Suppressor macrophage treated with lipopolysaccharide for 1 hour (primary cell): Measurements from ENCODE around the gene SLC6A18.
A peak's percentile ranks its signal among the peaks of the same experiment; 100 is the strongest.

Experiments
- DNase-seq, 3 donors: peaks; one replicate each; pipeline ENCODE4 v3.0.0-alpha.2; 2020 to 2022

The SLC6A18 gene

DNA sequence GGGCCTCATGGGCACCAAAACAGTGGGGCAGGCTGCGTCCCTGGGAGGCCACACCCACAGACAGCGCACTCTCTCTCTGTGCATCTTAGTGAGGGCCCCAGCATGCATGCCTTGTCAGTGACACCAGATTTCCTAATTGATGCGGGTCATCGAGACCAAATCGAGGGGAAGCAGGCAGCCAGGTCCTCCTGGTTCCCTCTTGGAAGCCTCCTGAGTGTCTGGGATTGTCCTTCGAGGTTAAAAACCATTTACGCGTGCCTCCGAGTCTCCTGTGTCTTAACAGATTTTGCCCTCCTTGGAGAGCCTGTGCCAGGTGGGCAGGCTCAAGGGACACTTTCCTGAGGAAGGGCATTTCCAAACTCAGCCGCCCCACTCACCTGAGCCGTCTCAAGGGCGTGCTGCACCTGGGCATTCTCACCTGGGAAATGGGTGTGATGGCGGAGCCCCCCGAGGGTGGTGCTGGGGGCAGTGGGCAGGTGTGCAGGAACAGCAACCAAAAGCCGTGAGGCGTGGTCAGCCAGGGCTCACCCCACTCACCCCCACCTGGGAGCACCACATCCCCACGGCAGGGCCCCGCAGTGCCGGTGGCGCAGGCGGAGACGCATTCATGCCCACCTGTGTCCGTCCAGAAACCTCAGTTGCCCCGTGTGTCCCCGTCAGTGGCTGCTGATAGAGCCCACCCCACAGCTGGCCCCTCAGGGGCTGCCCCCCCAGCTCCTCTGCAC lies 21.1 kb upstream of the SLC6A18 start:
- no peak for DNase-seq

DNA sequence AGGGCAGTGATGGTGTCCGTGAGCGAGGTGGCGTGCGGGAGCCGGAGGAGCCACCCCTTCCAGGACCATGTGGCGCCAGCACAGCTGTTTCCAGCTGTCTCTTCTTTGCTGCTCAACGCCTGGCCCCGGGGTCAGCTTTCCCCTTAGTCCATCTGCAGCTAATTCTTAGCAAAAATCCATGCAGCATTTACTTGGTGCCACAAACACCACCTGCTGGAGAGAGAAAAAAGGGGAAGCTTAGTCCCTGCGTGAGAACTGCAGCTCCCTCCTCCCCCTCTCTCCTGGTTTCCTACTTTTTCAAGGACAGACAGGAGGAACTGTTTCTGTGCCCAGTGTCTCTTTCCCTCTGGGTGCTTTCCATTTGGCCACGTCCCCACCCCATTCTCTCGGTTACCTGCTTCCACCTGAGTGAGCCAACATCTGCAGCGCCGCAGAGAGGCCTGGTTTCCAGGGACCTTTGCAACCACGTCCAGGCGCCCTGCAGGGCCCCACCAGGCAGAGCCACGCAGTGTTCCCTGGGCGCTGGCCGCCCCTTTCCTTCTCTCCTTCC lies 20.4 kb upstream of the SLC6A18 start:
- DNase-seq: peak; percentile 24 to 33 (median 30)

DNA sequence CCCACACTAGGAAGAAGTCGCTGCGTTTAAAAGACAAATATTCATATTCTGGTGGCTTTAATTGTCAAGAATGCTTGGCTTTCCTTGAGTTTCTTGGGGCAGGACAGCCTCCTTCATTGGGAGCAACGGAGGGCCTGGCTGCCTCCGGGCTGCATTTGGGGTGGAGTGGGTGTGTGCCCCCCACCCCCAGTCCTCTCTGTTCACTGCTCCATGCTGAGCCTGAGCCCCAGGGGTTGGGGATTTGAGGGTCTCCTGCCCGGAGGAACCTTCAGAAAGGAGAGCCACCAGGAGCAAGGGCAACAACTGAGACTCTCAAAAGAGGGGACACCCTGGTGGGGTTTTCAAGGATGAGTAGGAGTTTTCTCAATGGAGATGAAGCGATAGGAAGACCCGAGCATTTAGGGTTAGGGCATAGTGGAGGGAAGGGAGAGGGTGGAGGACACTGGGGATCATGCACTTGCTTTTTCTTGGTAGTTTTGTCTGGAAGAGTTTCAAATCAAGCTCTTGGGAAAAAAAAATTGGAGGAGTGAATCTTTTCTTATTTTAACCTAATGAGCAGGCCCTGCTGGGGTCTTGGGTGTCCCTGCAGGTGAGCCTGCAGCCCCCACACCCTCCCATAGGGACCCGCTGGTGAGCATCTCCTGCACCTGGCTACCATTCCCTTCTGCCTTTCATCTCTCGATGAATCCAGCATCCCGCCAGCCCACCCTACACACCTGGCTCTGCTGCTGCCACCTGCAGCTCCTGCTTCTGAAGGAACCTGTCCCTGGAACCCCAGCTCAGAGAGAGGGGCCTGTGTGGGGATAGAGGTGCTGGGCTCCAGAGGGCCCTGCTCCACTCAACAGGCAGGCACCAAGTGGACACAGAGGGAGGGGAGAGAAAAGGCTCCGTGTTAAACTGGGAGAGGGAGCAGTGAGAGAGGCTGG lies 19.7 kb upstream of the SLC6A18 start:
- no peak for DNase-seq

DNA sequence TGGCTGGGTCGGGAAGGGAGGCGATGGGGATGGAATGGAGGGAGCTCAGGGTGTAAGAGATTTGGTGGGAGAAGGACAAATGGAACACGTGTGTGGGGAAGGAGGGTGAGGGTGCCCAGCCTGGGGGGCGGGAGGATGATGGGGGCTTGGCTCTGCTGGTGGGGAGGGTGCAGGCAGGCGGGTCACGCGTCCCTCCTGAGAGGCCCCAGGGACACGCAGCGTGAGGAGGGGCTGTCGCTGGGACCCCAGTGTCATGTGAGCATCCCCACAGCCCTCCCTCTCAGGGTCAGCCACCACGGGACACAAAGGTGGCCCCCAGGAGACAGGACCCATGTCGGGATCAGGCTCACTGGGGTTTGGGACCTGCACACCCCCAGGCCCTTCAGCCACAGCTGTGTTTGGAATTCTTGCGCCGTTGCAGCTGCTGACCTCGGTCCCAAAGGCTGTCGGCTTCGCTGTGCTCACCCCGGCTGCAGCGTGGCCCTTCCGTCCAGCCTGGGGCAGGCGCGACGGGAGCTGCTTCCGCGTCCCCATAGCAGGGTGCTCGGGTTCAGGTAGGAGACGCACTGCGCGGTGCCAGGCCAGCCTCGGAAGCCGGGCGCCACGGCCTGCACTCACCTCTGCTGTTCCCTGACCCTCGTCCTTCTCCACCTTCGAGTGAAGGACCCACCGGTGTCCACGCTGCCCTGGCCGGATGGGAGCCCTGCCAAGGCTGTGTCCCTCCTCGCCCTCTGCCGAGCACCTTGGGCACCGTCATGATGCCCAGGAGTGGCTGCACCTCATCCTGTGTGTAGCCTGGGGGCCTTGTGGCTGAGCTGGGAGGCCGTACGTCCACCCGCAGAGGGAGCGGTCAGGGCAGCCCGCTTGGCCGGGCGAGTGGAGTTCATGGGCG lies 18.4 kb upstream of the SLC6A18 start:
- DNase-seq: no peak

DNA sequence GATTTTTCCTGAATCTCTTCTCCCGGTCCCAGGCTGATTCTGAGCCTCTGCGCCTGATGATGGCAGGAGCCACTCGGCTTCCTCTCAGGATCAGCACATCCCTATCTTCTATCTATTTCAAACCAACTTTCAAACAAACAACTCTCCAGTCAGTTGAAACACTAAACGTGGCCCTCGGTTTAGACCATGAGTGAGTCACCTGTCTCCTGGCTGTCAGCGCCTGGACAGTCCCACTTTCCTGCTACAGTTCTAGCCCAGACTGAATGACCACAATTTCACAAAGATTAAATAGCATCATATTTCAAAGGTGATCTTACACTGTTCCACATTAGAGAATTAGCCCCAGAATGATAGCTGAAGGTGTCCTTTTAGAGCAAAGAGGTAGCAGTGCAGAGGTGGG lies 17.6 kb upstream of the SLC6A18 start:
- no peak for DNase-seq

DNA sequence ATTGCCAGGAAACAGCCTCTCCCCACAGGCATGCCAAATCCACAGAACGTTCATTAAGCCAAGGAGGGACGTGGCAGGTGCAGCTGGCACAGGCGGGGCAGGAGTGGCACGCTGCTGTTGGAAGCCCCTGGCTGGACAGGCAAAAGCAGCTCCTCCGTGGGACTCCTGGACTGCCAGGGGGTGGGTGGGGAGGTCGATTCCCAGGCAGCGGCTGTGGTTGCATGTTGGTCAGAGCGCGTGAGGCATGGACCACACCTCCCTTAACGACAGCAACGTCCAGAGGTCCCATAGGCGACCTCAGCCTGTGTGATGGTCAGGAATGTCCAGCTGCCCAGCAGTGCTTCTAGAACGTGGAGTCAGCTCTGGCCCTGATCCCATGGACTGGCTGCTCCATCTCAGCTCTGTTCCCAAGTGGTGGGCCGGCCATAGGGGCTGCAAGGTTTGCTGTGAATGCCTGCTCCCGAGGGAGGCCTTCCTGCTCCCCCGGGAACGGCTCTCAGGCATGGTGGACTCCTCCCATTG lies 16.9 kb upstream of the SLC6A18 start:
- DNase-seq: no peak

DNA sequence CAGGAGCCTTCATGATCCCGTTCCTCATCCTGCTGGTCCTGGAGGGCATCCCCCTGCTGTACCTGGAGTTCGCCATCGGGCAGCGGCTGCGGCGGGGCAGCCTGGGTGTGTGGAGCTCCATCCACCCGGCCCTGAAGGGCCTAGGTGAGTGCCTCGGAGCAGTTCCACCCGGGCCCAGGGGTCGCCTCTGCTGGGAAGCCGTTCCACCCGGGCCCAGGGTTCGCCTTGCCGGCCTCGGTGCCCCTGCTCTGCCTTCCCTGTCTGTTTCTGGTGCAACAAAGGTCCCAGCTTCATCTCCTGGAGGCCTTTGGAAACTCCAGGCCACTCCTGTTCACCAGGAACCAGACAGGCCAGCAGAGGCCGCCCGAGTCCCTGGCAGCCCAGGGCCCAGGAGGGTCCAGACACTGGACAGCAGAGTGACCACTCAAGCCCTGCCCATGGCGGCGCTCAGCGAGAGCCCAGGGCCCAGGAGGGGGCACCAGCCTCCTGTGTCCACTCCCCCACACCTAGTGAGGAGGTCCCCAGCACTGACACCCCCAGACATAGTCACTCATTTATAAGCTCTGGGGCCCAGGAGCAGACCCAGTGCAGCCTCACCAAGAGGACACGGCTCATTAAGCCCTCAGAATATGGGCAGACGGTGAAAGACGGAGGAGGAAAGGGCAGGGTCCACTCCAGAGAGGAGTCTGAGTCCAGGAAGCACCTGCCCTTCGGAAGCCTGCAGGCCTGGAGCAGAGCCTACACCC lies 16.3 kb upstream of the SLC6A18 start:
- peak in 2 of 3 donors; percentile 1 to 18 for DNase-seq

DNA sequence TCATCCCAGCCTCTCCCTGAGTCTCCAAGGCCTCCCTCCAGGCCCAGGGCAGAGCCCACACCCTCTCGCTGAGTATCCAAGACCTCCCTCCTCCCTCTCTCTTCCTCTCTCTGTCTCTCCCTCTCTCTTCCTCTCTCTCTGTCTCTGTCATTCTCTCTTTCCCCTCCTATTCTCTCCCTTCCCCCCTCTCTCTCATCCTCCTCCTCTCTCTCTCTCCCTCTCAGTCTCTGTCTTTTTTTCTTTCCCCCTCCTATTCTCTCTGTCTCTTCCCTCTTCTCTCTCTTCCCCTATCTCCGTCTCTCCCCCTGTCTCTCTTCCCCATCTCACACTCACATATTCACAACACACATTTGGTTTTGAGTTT lies 15.7 kb upstream of the SLC6A18 start:
- DNase-seq: no peak

DNA sequence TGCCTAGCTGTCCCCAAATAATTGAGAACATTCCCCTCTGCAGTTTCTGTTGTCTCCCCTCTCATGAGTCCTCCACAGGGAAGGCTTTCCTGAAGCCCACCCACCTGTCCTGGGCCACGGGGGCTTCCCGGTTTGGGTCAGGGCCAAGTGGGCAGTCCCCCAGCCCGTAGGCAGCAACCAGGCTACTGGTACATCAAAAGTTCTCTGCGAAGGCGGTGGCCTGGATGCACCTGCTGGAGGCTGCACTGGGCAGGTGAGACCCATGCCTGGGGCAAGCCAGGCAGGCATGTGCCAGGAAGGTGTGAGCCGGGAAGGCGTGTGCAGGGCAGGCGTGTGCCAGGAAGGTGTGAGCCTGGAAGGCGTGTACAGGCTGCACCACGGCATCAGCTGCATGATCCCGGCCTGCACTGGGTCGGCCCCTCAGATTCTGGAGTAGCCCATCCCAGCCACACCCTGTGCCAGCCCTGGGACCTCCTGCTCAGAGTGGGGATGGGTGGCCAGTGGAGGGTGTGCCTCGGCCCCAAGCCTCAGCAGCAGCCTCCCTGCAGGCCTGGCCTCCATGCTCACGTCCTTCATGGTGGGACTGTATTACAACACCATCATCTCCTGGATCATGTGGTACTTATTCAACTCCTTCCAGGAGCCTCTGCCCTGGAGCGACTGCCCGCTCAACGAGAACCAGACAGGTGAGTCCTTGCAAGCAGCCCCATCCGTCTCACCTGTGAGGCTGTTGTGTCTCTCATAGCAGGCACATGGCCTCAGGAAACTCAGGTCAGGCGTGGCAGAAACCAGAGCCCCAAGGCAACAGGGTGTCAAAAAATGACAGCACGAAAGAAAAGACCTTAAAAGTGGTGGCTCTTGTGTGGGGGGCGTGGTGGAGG lies 15.0 kb upstream of the SLC6A18 start:
- DNase-seq: no peak

DNA sequence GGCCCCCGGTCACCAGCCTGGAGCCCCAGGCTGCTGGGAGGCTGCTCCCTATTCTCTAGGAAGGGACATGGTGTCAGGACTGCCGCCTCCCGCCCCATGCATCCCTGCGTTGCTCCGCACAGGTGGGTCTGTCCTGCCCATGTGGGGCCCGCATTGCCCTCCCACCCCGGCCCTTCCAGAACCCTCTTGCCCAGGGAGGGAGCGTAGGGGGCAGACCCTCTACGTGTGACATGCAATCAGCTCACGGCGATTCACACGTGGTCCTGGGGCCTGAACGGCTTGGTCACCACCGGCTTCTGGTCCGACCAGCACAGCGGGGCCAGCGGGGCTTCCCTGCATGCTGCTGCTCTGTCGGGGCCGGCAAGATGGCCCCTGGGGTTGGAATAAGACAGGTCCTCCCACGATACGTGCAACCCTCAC lies 14.3 kb upstream of the SLC6A18 start:
- DNase-seq: no peak

DNA sequence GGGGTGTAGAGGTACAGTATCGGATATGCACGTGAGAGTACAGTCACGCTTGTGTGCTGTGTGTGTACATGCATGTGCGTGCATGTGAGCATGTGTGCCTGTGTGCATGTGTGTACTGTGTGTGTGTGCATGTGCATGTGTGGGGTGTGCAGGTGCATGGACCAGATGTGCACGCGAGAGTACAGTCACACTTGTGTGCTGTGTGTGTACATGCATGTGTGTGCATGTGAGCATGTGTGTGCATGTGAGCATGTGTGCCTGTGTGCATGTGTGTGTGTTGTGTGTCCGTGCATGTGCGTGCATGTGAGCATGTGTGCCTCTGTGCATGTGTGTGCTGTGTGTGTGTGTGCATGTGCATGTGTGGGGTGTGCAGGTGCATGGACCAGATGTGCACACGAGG lies 13.5 kb upstream of the SLC6A18 start:
- DNase-seq: no peak

DNA sequence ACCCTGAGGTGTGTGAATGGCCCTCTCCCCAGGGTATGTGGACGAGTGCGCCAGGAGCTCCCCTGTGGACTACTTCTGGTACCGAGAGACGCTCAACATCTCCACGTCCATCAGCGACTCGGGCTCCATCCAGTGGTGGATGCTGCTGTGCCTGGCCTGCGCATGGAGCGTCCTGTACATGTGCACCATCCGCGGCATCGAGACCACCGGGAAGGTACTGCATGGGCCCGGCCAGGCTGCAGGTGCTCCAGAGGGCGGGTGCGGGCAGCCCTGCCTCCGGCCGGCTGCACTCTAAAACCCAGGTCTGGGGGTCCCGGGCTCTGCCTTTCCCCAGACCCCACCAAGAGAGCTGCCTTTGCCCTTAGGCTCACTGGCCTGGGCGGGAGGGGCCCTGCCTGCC lies 12.9 kb upstream of the SLC6A18 start:
- DNase-seq: no peak

DNA sequence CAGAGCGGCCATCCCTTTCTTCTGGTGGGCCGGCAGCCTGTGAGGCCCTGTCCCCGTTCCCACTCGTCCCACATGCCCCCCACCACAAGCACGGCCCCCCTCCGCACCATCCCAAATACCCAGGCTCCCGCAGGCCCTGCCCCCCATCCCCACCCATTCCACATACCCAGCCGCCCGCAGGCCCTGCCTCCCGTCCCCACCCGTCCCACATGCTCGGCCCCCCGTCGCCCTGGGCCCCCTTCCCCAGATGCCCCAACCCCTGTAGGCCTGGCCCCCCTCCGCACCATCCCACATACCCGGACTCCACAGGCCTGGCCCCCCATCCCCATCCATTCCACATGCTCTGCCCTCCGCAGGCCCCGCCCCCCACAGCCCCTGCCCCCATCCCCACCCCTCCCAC lies 12.3 kb upstream of the SLC6A18 start:
- DNase-seq: no peak

DNA sequence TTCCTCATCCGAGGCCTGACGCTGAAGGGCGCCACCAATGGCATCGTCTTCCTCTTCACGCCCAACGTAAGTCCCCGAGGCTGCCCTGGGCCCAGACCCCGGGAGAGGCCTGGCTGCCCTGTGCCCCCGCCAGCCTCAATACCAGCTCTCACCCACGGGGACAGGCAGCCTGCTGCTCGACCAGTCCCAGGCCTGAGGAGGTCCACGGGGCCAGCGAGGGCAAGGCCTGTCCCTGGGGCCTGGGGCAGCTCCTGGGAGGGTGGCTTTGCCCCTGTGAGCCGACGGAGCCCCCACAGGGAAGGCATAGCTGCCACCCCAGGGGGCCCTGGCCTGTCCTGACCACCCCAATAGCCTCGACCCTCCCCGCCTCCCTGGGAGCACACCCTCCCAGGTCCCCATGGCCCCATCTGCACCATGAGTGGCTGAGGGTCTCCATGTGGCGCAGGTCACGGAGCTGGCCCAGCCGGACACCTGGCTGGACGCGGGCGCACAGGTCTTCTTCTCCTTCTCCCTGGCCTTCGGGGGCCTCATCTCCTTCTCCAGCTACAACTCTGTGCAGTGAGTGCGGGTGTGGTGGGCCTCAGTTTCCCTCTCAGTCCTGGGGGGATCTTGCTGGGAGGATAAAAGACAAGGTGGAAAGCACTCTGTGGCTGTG lies 11.5 kb upstream of the SLC6A18 start:
- DNase-seq: no peak

DNA sequence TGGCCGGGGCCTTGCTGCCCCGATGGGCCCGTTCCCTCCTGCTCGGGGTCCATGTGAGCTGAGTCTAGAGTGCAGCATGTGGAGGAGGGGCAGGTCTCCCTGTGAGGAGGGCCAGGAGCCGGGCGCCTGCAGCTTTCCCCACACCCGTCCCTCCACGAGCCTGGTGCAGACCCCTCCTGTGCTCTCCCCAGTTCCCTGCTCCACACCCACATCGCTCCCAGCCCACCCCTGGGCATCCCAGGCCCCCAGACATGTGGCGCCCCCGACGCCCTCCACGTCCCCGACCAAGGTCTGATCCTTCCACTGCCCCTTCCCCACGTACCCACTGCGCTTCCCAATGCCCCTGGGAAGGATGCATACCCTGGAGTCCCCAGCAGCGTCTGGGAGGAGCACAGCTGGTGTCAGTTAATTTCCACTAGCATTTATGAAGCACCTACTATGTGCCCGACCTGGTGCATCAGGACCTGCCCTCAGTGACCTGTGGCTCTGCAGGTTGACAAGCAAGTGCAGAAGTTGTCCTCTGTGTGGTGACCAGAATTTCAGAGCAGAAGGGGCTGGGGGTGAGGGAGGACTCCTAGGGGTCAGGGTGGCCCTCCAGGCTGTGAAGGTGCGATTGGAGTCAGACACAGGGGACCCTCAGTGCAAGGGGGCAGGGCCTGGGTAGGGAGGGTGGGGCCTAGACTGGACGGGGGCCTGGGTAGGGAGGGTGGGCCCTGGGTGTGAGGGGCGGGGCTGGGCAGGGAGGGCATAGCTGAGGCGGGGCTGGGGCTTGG lies 10.8 kb upstream of the SLC6A18 start:
- DNase-seq: no peak

DNA sequence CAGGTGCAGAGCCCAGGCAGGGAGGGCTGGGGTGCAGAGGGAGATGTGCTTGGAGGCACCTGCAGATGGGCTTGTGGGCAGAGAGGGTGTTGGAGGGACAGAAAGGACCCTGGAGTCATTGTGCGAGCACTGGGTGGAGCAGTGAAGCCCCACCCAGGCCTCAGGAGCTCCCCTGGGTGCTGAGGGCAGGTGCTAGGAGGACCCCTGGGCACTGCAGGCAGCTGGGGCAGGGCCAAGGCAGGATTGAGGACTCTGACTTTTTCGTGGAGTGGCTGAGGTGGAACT lies 10.3 kb upstream of the SLC6A18 start:
- no peak for DNase-seq

DNA sequence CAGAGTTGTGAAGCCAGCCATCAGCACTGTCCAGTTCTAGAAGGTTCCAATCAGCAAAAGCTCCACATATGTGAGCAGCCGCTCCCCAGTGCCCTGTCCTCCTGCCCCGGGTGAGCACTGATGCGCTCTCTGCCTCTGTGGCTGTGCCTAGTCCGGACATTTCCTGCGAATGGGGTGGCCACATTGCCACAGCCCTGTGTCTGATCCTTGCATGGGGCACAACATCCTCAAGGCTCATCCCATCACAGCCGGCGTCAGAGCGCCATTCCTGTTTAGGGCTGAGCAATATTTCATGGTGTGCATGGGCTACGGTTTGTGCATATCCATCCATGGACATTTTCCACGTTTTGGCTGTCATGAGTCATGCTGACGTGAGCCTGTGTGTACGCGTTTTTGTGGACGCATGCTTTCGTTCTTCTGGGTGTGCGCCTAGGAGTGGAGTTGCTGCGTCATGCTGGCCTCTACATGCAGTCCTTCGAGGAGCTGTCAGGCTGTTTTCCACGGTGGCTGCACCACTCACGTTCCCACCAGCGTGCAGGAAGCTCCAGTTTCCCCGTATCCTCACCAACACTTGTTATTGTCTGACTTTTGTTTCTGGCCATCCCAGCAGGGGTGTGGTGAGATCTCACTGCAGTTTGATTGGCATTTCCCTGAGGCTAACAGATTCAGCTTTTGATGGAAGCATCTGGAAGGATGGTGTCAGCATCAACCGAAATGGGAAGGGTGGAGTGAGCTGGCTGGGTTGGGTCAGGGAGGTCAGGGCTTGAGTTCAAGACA lies 9.7 kb upstream of the SLC6A18 start:
- no peak for DNase-seq

DNA sequence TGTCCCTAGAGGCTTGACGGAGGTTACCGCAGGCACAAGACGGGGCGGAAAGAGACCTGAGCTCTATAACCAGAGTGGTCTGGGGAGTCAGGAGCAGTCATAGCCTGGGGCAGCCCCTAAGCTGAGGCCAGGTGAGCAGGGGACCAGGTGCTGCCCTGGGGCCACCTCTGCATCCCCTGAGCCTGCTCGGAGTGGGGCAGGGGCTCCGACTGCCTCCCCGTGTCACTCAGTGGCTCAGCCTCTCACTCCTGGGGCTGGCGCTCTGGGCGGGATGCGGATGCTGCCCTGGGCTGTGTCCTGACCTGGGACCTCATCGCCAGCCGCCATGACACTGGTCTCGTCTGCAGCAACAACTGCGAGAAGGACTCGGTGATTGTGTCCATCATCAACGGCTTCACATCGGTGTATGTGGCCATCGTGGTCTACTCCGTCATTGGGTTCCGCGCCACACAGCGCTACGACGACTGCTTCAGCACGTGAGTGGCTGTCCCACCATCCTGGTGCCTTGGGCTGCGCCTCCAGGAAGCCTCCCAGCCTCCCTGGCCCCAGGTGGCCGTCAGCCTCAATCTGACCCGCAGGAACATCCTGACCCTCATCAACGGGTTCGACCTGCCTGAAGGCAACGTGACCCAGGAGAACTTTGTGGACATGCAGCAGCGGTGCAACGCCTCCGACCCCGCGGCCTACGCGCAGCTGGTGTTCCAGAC lies 8.8 kb upstream of the SLC6A18 start:
- no peak for DNase-seq
